Mucosa of rectum (tissue), 2 donors: ENCODE data around the gene CAMTA1.

ENCODE experiments used
- H3K27ac ChIP-seq, 2 donors: one replicate each; pipeline ENCODE4 v1.7.0; 2013; ENCODE audit warnings: inconsistent platforms in 2 of 2, low read depth in 2 of 2, low read length in 2 of 2
- H3K27me3 ChIP-seq, 2 donors: one replicate each; pipeline ENCODE4 v1.7.0; 2013; ENCODE audit warnings: low read length in 2 of 2; ENCODE audit not compliant: control insufficient read depth in 2 of 2, insufficient read depth in 2 of 2
- H3K36me3 ChIP-seq, 2 donors: one replicate each; pipeline ENCODE4 v1.7.0; 2013; ENCODE audit warnings: low read length in 2 of 2; ENCODE audit not compliant: control insufficient read depth in 2 of 2, insufficient read depth in 2 of 2
- H3K4me1 ChIP-seq, 2 donors: one replicate each; pipeline ENCODE4 v1.7.0; 2013; ENCODE audit warnings: low read length in 2 of 2, mild to moderate bottlenecking in 1 of 2; ENCODE audit not compliant: control insufficient read depth in 2 of 2, insufficient read depth in 2 of 2
- H3K4me3 ChIP-seq, 2 donors: one replicate each; pipeline ENCODE4 v1.7.0; 2013; ENCODE audit warnings: low read length in 2 of 2
- H3K9ac ChIP-seq, 2 donors: one replicate each; pipeline ENCODE4 v1.7.0; 2013; ENCODE audit warnings: low read length in 2 of 2, low read depth in 1 of 2, mild to moderate bottlenecking in 1 of 2
- H3K9me3 ChIP-seq, 2 donors: one replicate each; pipeline ENCODE4 v1.7.0; 2013; ENCODE audit warnings: low read length in 2 of 2; ENCODE audit not compliant: control insufficient read depth in 2 of 2
- donor health status: healthy.
- donor health status: Normal muscosa, but diverticular disease.

Gene CAMTA1

GRCh38 chr1:6935911-6936690 lies 150.8 kb downstream of the CAMTA1 start:
- Histone ChIP-seq H3K9me3 (no peaks in the 10 kb centered on the region), H3K9ac (no peak overlapping the region), H3K36me3 (no peaks in the 10 kb centered on the region), H3K4me1 (no peaks in the 10 kb centered on the region), H3K27me3 (peaks cover 0 to 17% of the 10 kb centered on the region in 2 donors), H3K4me3 (no peak overlapping the region), H3K27ac (no peak overlapping the region)

GRCh38 chr1:6937048-6937447 lies 151.8 kb downstream of the CAMTA1 start:
- Histone ChIP-seq H3K27ac (no peak overlapping the region), H3K9ac (no peak overlapping the region), H3K9me3 (no peaks in the 10 kb centered on the region), H3K27me3 (peaks cover 0 to 17% of the 10 kb centered on the region in 2 donors), H3K4me3 (no peak overlapping the region), H3K4me1 (no peaks in the 10 kb centered on the region), H3K36me3 (no peaks in the 10 kb centered on the region)

GRCh38 chr1:6939363-6939762 lies 154.1 kb downstream of the CAMTA1 start:
- H3K36me3 ChIP-seq = no peaks in the 10 kb centered on the region
- no peaks in the 10 kb centered on the region for H3K9me3 ChIP-seq
- H3K27ac ChIP-seq = no peak overlapping the region
- no peaks in the 10 kb centered on the region for H3K4me1 ChIP-seq
- peaks cover 0 to 13% of the 10 kb centered on the region in 2 donors for H3K27me3 ChIP-seq
- no peak overlapping the region for H3K9ac ChIP-seq
- no peak overlapping the region for H3K4me3 ChIP-seq

- Histone ChIP-seq H3K4me3 (no peak overlapping the region), H3K9me3 (no peaks in the 10 kb centered on the region), H3K27ac (no peak overlapping the region), H3K4me1 (no peaks in the 10 kb centered on the region), H3K27me3 (no peaks in the 10 kb centered on the region), H3K9ac (no peak overlapping the region), H3K36me3 (no peaks in the 10 kb centered on the region)
Measured at GRCh38 chr1:6941786-6942185, 156.5 kb downstream of the CAMTA1 start.

GRCh38 chr1:6942990-6943389 lies 157.7 kb downstream of the CAMTA1 start:
- Histone ChIP-seq H3K9me3 (no peaks in the 10 kb centered on the region), H3K36me3 (no peaks in the 10 kb centered on the region), H3K27me3 (no peaks in the 10 kb centered on the region), H3K9ac (no peak overlapping the region), H3K27ac (no peak overlapping the region), H3K4me1 (no peaks in the 10 kb centered on the region), H3K4me3 (no peak overlapping the region)

- Histone ChIP-seq H3K4me3 (no peak overlapping the region), H3K36me3 (no peaks in the 10 kb centered on the region), H3K4me1 (no peaks in the 10 kb centered on the region), H3K27me3 (no peaks in the 10 kb centered on the region), H3K9me3 (no peaks in the 10 kb centered on the region), H3K27ac (no peak overlapping the region), H3K9ac (no peak overlapping the region)
Measured at GRCh38 chr1:6944434-6944833, 159.2 kb downstream of the CAMTA1 start.

- no peak overlapping the region for H3K4me3 ChIP-seq
Measured at GRCh38 chr1:6947952-6948351, 162.7 kb downstream of the CAMTA1 start.

GRCh38 chr1:6948416-6948815 lies 163.2 kb downstream of the CAMTA1 start:
- H3K9me3 ChIP-seq = no peaks in the 10 kb centered on the region
- no peak overlapping the region for H3K4me3 ChIP-seq
- no peak overlapping the region for H3K9ac ChIP-seq
- no peaks in the 10 kb centered on the region for H3K4me1 ChIP-seq
- no peak overlapping the region for H3K27ac ChIP-seq
- H3K36me3 ChIP-seq = no peaks in the 10 kb centered on the region
- no peaks in the 10 kb centered on the region for H3K27me3 ChIP-seq

More at GRCh38 chr1:6947952-6948351, 162.7 kb downstream of the CAMTA1 start:
- H3K9ac ChIP-seq = no peak overlapping the region
- H3K9me3 ChIP-seq = no peaks in the 10 kb centered on the region
- H3K36me3 ChIP-seq = no peaks in the 10 kb centered on the region
- no peaks in the 10 kb centered on the region for H3K27me3 ChIP-seq
- no peaks in the 10 kb centered on the region for H3K4me1 ChIP-seq
- H3K27ac ChIP-seq = no peak overlapping the region

GRCh38 chr1:6948861-6949260 lies 163.6 kb downstream of the CAMTA1 start:
- Histone ChIP-seq H3K4me1 (no peaks in the 10 kb centered on the region), H3K9ac (no peak overlapping the region), H3K27me3 (no peaks in the 10 kb centered on the region), H3K27ac (no peak overlapping the region), H3K9me3 (no peaks in the 10 kb centered on the region), H3K4me3 (no peak overlapping the region), H3K36me3 (no peaks in the 10 kb centered on the region)

GRCh38 chr1:6950001-6950765 lies 164.9 kb downstream of the CAMTA1 start:
- H3K9me3 ChIP-seq = no peaks in the 10 kb centered on the region
- no peak overlapping the region for H3K4me3 ChIP-seq
- H3K4me1 ChIP-seq = no peaks in the 10 kb centered on the region
- no peaks in the 10 kb centered on the region for H3K27me3 ChIP-seq
- H3K27ac ChIP-seq = no peak overlapping the region
- H3K9ac ChIP-seq = no peak overlapping the region
- H3K36me3 ChIP-seq = no peaks in the 10 kb centered on the region
